Trophoblast cell (in vitro differentiated cells and primary cell): ENCODE results near the gene TTI1.

Source experiments
- DNase-seq, 2 donors: peaks; one replicate each; pipeline ENCODE4 v3.0.0-alpha.2; 2016
- H2AFZ ChIP-seq: 2 replicates; pipeline ENCODE4 v1.6.1; 2013; ENCODE audit warnings: low read length, moderate library complexity, mild to moderate bottlenecking; ENCODE audit not compliant: insufficient read depth, poor library complexity
- H2AK5ac ChIP-seq: 2 replicates; pipeline ENCODE4 v1.6.1; 2013; ENCODE audit warnings: mild to moderate bottlenecking, low read length
- H2BK120ac ChIP-seq: 2 replicates; pipeline ENCODE4 v1.6.1; 2013; ENCODE audit warnings: low read length, mild to moderate bottlenecking, moderate library complexity; ENCODE audit not compliant: insufficient read depth, poor library complexity
- H2BK12ac ChIP-seq: 2 replicates; pipeline ENCODE4 v1.6.1; 2013; ENCODE audit warnings: mild to moderate bottlenecking, low read length, moderate library complexity
- H2BK5ac ChIP-seq: 2 replicates; pipeline ENCODE4 v1.6.1; 2013; ENCODE audit warnings: low read length, low read depth, moderate library complexity, mild to moderate bottlenecking; ENCODE audit not compliant: poor library complexity
- H3K14ac ChIP-seq: 2 replicates; pipeline ENCODE4 v1.6.1; 2013; ENCODE audit warnings: mild to moderate bottlenecking, low read length
- H3K18ac ChIP-seq: 2 replicates; pipeline ENCODE4 v1.6.1; 2013; ENCODE audit warnings: mild to moderate bottlenecking, low read length
- H3K23ac ChIP-seq: 2 replicates; pipeline ENCODE4 v1.6.1; 2013; ENCODE audit warnings: low read length
- H3K27ac ChIP-seq: 2 replicates; pipeline ENCODE4 v1.5.1; 2013; ENCODE audit warnings: low read depth, mild to moderate bottlenecking, inconsistent platforms, low read length, moderate library complexity
- H3K27me3 ChIP-seq: 2 replicates; pipeline ENCODE4 v1.6.1; 2013; ENCODE audit warnings: inconsistent platforms, mild to moderate bottlenecking, low read length, moderate library complexity; ENCODE audit not compliant: insufficient read depth
- H3K36me3 ChIP-seq, 2 experiments: 1 replicate in 1 of 2; 2 replicates in 1 of 2; pipeline ENCODE4 v1.6.1; 2013; ENCODE audit warnings: low read length in 2 of 2, mild to moderate bottlenecking in 2 of 2, moderate library complexity in 1 of 2; ENCODE audit not compliant: insufficient read depth in 2 of 2, control insufficient read depth in 1 of 2
- H3K4ac ChIP-seq: 2 replicates; pipeline ENCODE4 v1.6.1; 2013; ENCODE audit warnings: low read depth, mild to moderate bottlenecking, low read length, moderate library complexity
- H3K4me1 ChIP-seq, 2 experiments: 1 replicate in 1 of 2; 2 replicates in 1 of 2; pipeline ENCODE4 v1.6.1; 2013; ENCODE audit warnings: low read length in 2 of 2, mild to moderate bottlenecking in 2 of 2, moderate library complexity in 1 of 2; ENCODE audit not compliant: insufficient read depth in 2 of 2, control insufficient read depth in 1 of 2
- H3K4me2 ChIP-seq: 2 replicates; pipeline ENCODE4 v1.6.1; 2013; ENCODE audit warnings: inconsistent platforms, mild to moderate bottlenecking, low read length, moderate library complexity
- H3K4me3 ChIP-seq: 2 replicates; pipeline ENCODE4 v1.5.1; 2013; ENCODE audit warnings: mild to moderate bottlenecking, low read depth, low read length, inconsistent platforms
- H3K79me1 ChIP-seq: one replicate; pipeline ENCODE4 v1.6.1; 2013; ENCODE audit warnings: low read length
- H3K79me2 ChIP-seq: 2 replicates; pipeline ENCODE4 v1.6.1; 2013; ENCODE audit warnings: low read length, mild to moderate bottlenecking; ENCODE audit not compliant: control insufficient read depth, insufficient read depth, poor library complexity
- H3K9ac ChIP-seq: 2 replicates; pipeline ENCODE4 v1.6.1; 2013; ENCODE audit warnings: mild to moderate bottlenecking, low read length
- H3K9me3 ChIP-seq: 2 replicates; pipeline ENCODE4 v1.6.1; 2013; ENCODE audit warnings: low read depth, mild to moderate bottlenecking, control low read depth, inconsistent platforms, low read length; ENCODE audit not compliant: insufficient read depth
- H4K12ac ChIP-seq: 2 replicates; pipeline ENCODE4 v1.6.1; 2013; ENCODE audit warnings: low read depth, mild to moderate bottlenecking, low read length, moderate library complexity
- H4K8ac ChIP-seq: 2 replicates; pipeline ENCODE4 v1.6.1; 2013; ENCODE audit warnings: low read depth, mild to moderate bottlenecking, low read length, moderate library complexity
- H4K91ac ChIP-seq: one replicate; pipeline ENCODE4 v1.6.1; 2013; ENCODE audit warnings: low read depth, mild to moderate bottlenecking, low read length, moderate library complexity
- WGBS: extraction: QIAGEN DNeasy Blood & Tissue Kit; methylation state at CpG from one replicate; pipeline ENCODE4 v1.1.7; 2013; ENCODE audit warnings: missing lambda C conversion rate; ENCODE audit not compliant: insufficient read length, insufficient coverage; ENCODE audit errors: extremely low coverage; 5-methylcytosine and 5-hydroxymethylcytosine counted together

TTI1 gene

GRCh38 chr20:37980383-37980782 lies 52.9 kb downstream of the TTI1 start:
- no CpG with 5 or more reads among the region's 8 CpGs for WGBS
- H4K12ac ChIP-seq, result no peak overlapping the region
- no peak overlapping the region for H3K4ac ChIP-seq

GRCh38 chr20:37979021-37979985 lies 54.0 kb downstream of the TTI1 start:
- Histone ChIP-seq H3K23ac (no peak overlapping the region), H4K91ac (no peak overlapping the region), H3K9ac (no peak overlapping the region), H3K4me1 (no peaks in the 10 kb centered on the region), H3K18ac (no peak overlapping the region), H2AK5ac (no peak overlapping the region), H2BK12ac (no peak overlapping the region), H3K79me2 (no peaks in the 10 kb centered on the region), H3K79me1 (no peaks in the 10 kb centered on the region), H2BK5ac (no peak overlapping the region), H4K8ac (no peak overlapping the region), H2BK120ac (no peak overlapping the region), H3K27ac (no peak overlapping the region), H3K4ac (no peak overlapping the region), H3K4me3 (no peak overlapping the region), H3K14ac (no peak overlapping the region), H3K9me3 (peaks cover 2% of the 10 kb centered on the region), H4K12ac (no peak overlapping the region), H3K36me3 (peaks cover 6 to 9% of the 10 kb centered on the region in 2 experiments), H3K4me2 (no peak overlapping the region), H2AFZ (no peak overlapping the region), H3K27me3 (no peaks in the 10 kb centered on the region)
- DNase-seq, result no peak
- WGBS, result no CpG with 5 or more reads among the region's 16 CpGs

More at GRCh38 chr20:37980383-37980782, 52.9 kb downstream of the TTI1 start:
- no peak overlapping the region for H3K9ac ChIP-seq
- no peak overlapping the region for H2BK12ac ChIP-seq
- no peaks in the 10 kb centered on the region for H3K27me3 ChIP-seq
- H3K4me2 ChIP-seq, result no peak overlapping the region
- H3K14ac ChIP-seq, result no peak overlapping the region
- no peak overlapping the region for H3K27ac ChIP-seq
- no peaks in the 10 kb centered on the region for H3K79me1 ChIP-seq
- no peak overlapping the region for H3K23ac ChIP-seq
- peaks cover 6 to 9% of the 10 kb centered on the region in 2 experiments for H3K36me3 ChIP-seq
- no peaks in the 10 kb centered on the region for H3K4me1 ChIP-seq
- peaks cover 2% of the 10 kb centered on the region for H3K9me3 ChIP-seq
- no peak overlapping the region for H4K8ac ChIP-seq
- no peak overlapping the region for H3K18ac ChIP-seq
- DNase-seq, result no peak
- H2BK120ac ChIP-seq, result no peak overlapping the region
- H3K79me2 ChIP-seq, result no peaks in the 10 kb centered on the region
- no peak overlapping the region for H3K4me3 ChIP-seq
- no peak overlapping the region for H2BK5ac ChIP-seq
- H2AK5ac ChIP-seq, result no peak overlapping the region
- no peak overlapping the region for H2AFZ ChIP-seq
- H4K91ac ChIP-seq, result no peak overlapping the region

GRCh38 chr20:37977786-37978185 lies 55.5 kb downstream of the TTI1 start:
- H2BK120ac ChIP-seq, result no peak overlapping the region
- H2AFZ ChIP-seq, result no peak overlapping the region
- H2BK5ac ChIP-seq, result no peak overlapping the region
- H4K8ac ChIP-seq, result no peak overlapping the region
- no peak overlapping the region for H3K14ac ChIP-seq
- H3K4me2 ChIP-seq, result no peak overlapping the region
- no peaks in the 10 kb centered on the region for H3K27me3 ChIP-seq
- H3K36me3 ChIP-seq, result peaks cover 0 to 3% of the 10 kb centered on the region in 2 experiments
- H3K4me1 ChIP-seq, result no peaks in the 10 kb centered on the region
- no peaks in the 10 kb centered on the region for H3K79me1 ChIP-seq
- no peak overlapping the region for H3K4me3 ChIP-seq
- H3K27ac ChIP-seq, result no peak overlapping the region
- H3K4ac ChIP-seq, result no peak overlapping the region
- no peak for DNase-seq
- no peak overlapping the region for H3K18ac ChIP-seq
- H2AK5ac ChIP-seq, result no peak overlapping the region
- H4K91ac ChIP-seq, result no peak overlapping the region
- H3K9ac ChIP-seq, result no peak overlapping the region
- H3K9me3 ChIP-seq, result peaks cover 2% of the 10 kb centered on the region
- H3K23ac ChIP-seq, result no peak overlapping the region
- H2BK12ac ChIP-seq, result no peak overlapping the region
- no peaks in the 10 kb centered on the region for H3K79me2 ChIP-seq
- WGBS, result no CpG with 5 or more reads among the region's 6 CpGs
- no peak overlapping the region for H4K12ac ChIP-seq

- H3K14ac ChIP-seq, result no peak overlapping the region
- H3K79me2 ChIP-seq, result no peaks in the 10 kb centered on the region
- H2AFZ ChIP-seq, result no peak overlapping the region
- no peak overlapping the region for H3K23ac ChIP-seq
- no peak for DNase-seq
- H3K9ac ChIP-seq, result no peak overlapping the region
- no peaks in the 10 kb centered on the region for H3K4me1 ChIP-seq
- no peaks in the 10 kb centered on the region for H3K27me3 ChIP-seq
- no CpG with 5 or more reads among the region's 12 CpGs for WGBS
- peaks cover 2% of the 10 kb centered on the region for H3K9me3 ChIP-seq
- no peak overlapping the region for H3K4me2 ChIP-seq
- no peak overlapping the region for H2BK120ac ChIP-seq
- no peak overlapping the region for H2BK5ac ChIP-seq
- H3K18ac ChIP-seq, result no peak overlapping the region
- no peak overlapping the region for H3K27ac ChIP-seq
- peaks cover 0 to 3% of the 10 kb centered on the region in 2 experiments for H3K36me3 ChIP-seq
- no peak overlapping the region for H3K4ac ChIP-seq
- no peak overlapping the region for H4K12ac ChIP-seq
- no peaks in the 10 kb centered on the region for H3K79me1 ChIP-seq
- no peak overlapping the region for H4K91ac ChIP-seq
- H2AK5ac ChIP-seq, result no peak overlapping the region
- H3K4me3 ChIP-seq, result no peak overlapping the region
- H2BK12ac ChIP-seq, result no peak overlapping the region
- H4K8ac ChIP-seq, result no peak overlapping the region
These were observed 55.9 kb downstream of the TTI1 start for GRCh38 chr20:37977338-37977737.
